ENCODE results near the gene OR10J5. TPM values are rescaled to one million over a fixed set of nuclear protein-coding genes. Genes with fewer than 3 reads are reported as not detected.

The OR10J5 gene
- total and polyA plus RNA-seq, 8 donors, result not detected

DNA sequence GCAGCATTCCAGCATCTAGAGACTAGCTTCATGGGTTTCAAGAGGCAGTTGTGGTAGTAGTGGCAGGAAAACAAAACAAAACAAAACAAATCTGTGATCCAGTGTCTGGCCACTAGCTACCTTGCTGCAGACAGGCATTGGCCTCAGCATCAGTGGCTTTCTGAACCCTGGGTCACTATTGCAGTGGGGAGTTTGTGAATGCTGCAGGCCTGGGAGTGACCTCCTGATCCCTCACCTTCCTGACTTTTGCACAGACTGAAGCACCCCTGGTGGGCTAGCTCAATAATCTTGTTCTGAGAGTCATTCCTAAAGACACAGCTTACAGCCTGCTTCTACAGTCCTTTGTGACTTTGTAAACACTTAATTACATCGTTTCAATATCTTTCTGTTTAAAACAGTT is 26.9 kb upstream of the OR10J5 start:
- H3K36me3 ChIP-seq, result no peaks in the 10 kb centered on the region
- no peaks in the 10 kb centered on the region for H3K4me1 ChIP-seq
- intact Hi-C loops (cut with DNase I), result no loop called here
- no peak overlapping the region for H3K4me3 ChIP-seq
- H3K27me3 ChIP-seq, result no peaks in the 10 kb centered on the region
- ATAC-seq, result no peak
- no peak for TF ChIP-seq CTCF (IDR thresholded peaks at IDR 0.05)
- H3K27ac ChIP-seq, result no peak overlapping the region
- no peak for DNase-seq
- peaks cover 0 to 5% of the 10 kb centered on the region in 2 donors for H3K9me3 ChIP-seq

- Histone ChIP-seq H3K27ac (no peak overlapping the region), H3K27me3 (no peaks in the 10 kb centered on the region), H3K36me3 (no peaks in the 10 kb centered on the region), H3K9me3 (peaks cover 0 to 5% of the 10 kb centered on the region in 2 donors), H3K4me3 (no peak overlapping the region), H3K4me1 (no peaks in the 10 kb centered on the region)
- ATAC-seq, result no peak
- intact Hi-C loops (cut with DNase I), result no loop called here
- TF ChIP-seq CTCF (IDR thresholded peaks at IDR 0.05), result no peak
- DNase-seq, result no peak
These were observed 25.7 kb upstream of the OR10J5 start for GRCh38 chr1:159561497-159561896.

GRCh38 chr1:159560599-159560998 is 24.8 kb upstream of the OR10J5 start:
- no peak for TF ChIP-seq CTCF (IDR thresholded peaks at IDR 0.05)
- intact Hi-C loops (cut with DNase I), result no loop called here
- ATAC-seq (no peak), DNase-seq (no peak)
- Histone ChIP-seq H3K36me3 (no peaks in the 10 kb centered on the region), H3K4me3 (no peak overlapping the region), H3K9me3 (peaks cover 0 to 4% of the 10 kb centered on the region in 2 donors), H3K27me3 (no peaks in the 10 kb centered on the region), H3K27ac (no peak overlapping the region), H3K4me1 (no peaks in the 10 kb centered on the region)

- H3K4me3 ChIP-seq, result no peak overlapping the region
- H3K36me3 ChIP-seq, result no peaks in the 10 kb centered on the region
- no peaks in the 10 kb centered on the region for H3K4me1 ChIP-seq
- no peaks in the 10 kb centered on the region for H3K9me3 ChIP-seq
- TF ChIP-seq CTCF (IDR thresholded peaks at IDR 0.05), result no peak
- intact Hi-C loops (cut with DNase I), result no loop called here
- no peak overlapping the region for H3K27ac ChIP-seq
- no peaks in the 10 kb centered on the region for H3K27me3 ChIP-seq
- no peak for ATAC-seq
- DNase-seq, result no peak
These were observed 21.1 kb upstream of the OR10J5 start for GRCh38 chr1:159556931-159557369.

- TF ChIP-seq CTCF (IDR thresholded peaks at IDR 0.05), result no peak
- intact Hi-C loops (cut with DNase I), result no loop called here
These were observed 18.9 kb upstream of the OR10J5 start for GRCh38 chr1:159554696-159555095.

More at GRCh38 chr1:159554696-159555095, 18.9 kb upstream of the OR10J5 start:
- no peaks in the 10 kb centered on the region for H3K9me3 ChIP-seq
- DNase-seq (no peak), ATAC-seq (no peak)
- H3K27me3 ChIP-seq, result no peaks in the 10 kb centered on the region
- H3K4me3 ChIP-seq, result no peak overlapping the region
- no peak overlapping the region for H3K27ac ChIP-seq
- H3K4me1 ChIP-seq, result no peaks in the 10 kb centered on the region
- no peaks in the 10 kb centered on the region for H3K36me3 ChIP-seq

Data from left lung (tissue), 10 donors.